NCI-H82 treated with DMSO at 0.1 percent for 48 hours (cell line): ENCODE results near the gene ATG12.
"Not testable (repeated sequence)": the region's sequence is repeated elsewhere in the genome, so short reads cannot be mapped to it uniquely, and the experiment has no call there.

Experiments
- DNase-seq: peaks from one replicate; lab custom pipeline; 2025; ENCODE audit not compliant: unreplicated experiment; lab: John Stamatoyannopoulos, UW

ATG12 gene

DNA sequence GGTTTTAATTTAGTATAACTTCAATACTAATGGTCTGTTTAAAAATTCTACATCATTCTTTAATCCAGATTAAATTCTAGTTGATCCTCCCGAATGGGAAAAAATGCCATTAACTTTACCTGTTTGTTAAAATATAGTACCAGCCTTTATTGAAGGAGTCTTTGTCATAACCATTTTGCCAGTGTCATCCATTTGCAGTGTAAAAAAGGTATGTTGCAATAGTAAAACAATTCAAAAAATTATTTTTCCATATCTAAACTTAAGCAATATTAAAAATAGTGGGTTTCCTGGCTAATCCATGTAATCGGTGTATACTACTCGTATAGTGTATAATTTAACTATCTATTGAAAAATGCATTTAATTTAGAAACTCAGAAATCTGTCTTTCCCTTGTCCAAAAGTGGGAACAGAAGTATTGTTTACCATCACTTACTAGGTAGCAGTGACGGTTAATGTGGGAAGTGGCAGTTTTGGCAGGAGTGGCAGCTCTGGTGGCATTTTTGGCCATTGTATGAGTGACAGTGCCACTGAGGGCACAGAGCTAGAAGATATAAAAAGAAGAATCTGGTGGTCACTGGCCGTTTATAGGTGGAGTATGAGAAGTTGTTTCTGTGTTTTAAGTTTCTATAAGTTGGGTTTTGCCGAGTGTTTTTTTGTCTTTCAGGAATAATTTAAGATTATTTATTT lies 2.2 kb upstream of the ATG12 start:
- DNase-seq: no peak

DNA sequence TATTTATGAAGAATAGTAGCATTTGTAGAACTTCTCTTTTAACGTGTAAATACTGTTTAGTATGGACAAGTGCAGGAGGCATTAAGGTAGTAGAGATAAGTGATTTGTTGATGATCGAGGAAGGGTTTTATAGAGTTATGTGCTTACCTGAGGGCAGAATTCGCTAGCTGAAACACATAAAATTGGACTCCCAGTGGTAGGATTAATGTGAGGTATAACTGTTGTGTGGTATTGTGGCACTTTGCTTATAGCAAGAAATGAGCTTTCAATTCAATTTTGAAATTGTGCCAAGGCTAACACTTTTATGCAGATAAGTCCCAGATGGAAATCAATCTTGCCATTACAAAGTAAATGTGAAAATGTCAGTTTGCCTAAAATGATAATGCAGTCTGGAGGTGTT lies 1.6 kb upstream of the ATG12 start:
- no peak for DNase-seq

DNA sequence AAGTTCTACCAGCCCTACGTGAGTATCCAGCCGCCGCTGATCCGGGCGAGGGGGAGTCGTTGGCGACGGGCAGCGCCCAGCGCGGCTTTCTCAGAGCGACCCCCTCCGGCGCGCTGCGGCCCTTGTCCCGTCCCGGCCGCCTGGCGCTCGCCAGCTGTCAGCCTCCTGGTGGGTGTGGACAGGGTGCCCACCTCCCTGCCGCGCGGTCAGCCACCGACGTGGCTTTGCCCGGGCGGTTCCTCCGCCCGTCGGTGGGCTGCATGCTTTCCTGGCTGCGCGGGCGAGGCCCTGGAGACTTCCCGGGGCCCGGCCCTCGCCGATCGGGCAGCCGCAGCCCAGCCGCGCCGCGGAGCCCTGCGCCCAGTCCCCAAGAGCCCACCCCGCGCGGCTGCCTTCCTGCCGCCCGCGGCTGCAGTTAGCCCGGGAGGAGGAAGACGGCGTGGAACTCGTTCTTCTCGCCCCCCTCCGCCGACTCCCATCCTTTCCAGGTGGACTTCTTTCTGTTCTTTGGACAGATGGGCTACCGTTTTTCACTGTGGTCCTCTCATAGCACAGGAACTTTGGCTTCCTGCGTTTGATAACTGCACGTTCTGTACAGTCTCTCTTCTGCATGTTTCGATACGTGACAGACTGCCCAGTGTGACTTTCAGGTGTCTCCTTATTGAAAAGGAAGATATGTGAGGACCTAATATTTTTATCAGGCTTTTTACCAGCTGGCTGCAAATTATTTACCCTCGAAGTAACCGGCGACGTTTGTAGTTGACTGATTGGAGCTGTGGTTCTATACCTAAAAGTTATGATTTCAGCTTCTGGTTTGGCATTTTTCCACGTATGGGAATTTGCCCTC lies 947 bp upstream of the ATG12 start:
- peak; percentile 60 for DNase-seq

DNA sequence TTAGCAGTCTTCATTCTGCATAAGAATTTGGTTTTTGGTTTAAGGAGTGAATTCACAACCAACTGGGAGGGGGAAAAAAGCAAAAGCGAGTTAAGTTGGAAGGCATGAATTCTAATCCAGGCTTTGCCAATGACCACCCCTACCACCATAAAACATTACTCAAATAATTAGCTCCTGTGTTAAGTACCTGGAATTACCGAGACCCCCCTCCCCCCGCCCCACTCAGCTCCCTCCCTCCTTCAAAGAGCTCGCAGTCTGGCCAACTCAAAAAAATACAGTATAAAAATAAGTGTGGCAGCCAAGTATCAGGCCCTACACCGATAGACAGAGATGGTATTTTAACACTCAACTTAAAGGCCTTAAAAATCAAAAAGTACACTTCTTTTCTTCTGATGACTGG lies 492 bp downstream of the ATG12 start:
- no peak for DNase-seq

DNA sequence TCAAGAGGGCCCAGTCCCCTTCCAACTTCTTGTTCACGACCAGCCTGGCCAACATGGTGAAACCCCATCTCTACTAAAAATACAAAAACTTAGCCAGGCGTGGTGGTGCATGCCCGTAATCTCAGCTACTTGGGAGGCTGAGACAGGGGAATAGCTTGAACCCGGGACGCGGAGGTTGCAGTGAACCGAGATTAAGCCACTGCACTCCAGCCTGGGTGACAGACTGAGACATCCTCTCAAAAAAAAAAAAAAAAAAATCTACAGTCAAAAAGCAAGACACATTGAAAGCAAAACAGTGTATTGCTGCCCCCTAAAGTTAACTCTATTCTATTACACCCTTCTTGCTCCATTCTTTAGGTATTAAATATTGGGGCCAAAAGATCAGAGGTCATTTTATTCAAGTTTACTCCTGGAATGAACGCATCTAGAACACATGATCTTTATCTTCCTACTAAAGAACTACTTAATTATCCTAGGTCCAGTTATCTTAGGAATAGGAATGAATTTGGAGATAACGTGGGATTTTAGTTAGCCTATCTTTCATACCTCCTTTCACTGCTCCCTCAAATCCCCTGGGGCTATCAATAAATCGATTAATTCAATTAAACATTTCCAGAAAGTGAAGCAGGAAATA lies 2.4 kb downstream of the ATG12 start:
- DNase-seq: peak; percentile 46

DNA sequence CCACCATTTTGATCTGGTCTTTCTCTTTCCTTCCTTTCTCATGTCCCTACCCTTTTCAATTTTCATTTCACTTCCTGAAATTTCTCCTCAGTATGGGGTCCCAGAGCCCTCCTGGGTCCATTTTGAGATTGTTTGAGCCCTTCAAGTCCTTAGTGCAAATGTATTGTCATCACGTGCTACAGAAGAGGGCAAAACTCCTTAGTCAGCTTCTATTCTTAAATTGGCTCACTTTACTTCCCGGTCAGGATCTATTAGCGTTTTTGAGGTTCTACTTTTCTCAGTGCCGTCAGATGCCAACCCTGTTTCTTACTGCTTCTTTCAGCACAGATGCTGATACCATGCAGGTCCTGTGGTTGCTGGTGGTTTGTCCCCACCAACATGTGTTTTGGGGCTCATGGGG lies 5.9 kb downstream of the ATG12 start:
- no peak for DNase-seq

DNA sequence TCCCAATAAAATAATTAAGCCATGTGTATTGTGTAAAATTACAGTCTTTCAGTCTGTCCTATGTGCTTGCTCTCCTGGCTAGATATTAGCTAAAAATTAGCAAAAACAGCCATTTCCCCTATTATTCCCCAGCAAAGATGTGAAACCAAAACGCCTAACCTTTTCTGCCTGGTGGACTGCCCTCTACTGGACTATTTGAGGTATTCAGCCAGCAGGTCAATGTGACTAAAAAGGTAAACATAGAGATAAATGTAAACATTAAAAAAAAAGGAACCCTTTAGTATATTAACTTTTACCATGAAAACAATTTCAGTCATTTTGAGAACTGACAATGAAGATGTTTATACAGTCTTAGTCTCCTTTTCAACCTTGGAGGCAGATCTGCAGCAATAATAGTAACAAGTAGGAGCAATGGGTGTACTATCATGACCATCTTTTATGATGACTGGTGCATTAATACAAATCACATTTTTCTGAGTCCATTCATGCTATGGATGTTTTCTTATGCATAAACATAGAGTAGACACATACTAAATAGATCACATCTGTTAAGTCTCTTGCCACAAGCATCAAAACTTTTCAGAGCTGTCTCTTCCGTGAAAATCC lies 10.1 kb downstream of the ATG12 start:
- DNase-seq: no peak

DNA sequence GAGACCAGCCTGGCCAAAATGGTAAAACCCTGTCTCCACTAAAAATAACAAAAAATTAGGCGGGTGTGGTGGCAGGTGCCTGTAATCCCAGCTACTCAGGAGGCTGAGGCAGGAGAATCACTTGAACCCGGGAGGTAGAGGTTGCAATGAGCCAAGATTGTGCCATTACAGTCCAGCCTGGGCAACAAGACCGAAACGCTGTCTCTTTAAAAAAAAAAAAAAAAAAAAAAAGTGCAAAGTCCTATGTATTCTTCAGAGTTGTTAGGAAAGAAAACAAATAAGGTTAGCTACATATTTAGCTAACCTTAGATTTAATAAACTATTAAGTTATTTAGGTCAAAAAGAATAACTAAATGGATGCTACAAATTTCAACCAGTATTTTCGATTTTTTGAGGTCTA lies 11.5 kb downstream of the ATG12 start:
- DNase-seq: no peak

DNA sequence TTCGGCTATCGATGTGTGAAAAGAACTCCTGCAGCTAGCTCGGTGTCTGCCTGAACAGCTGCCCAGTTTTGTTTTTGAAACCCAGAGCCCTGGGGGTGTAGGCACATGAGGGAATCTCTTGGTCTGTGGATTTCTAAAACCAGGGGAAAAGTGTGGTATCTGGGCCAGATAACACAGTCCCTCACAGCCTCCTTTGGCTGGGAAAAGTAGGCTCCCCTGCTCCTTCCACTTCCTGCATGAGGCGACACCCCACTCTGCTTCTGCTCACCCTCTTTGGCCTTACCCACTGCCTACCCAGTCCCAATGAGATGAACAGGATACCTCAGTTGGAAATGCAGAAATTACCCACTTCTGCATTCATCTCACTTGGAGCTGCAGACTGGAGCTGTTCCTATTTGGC lies 15.4 kb downstream of the ATG12 start:
- no peak for DNase-seq

DNA sequence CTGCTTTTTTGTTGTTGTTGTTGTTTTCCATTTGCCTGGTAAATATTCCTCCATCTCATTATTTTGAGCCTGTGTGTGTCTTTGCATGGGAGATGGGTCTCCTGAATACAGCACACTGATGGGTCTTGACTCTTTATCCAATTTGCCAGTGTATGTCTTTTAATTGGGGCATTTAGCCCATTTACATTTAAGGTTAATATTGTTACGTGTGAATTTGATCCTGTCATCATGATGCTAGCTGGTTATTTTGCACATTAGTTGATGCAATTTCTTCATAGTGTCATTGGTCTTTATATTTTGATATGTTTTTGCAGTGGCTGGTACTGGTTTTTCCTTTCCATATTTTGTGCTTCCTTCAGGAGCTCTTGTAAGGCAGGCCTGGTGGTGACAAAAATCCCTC lies 16.4 kb downstream of the ATG12 start:
- not testable (repeated sequence) for DNase-seq

DNA sequence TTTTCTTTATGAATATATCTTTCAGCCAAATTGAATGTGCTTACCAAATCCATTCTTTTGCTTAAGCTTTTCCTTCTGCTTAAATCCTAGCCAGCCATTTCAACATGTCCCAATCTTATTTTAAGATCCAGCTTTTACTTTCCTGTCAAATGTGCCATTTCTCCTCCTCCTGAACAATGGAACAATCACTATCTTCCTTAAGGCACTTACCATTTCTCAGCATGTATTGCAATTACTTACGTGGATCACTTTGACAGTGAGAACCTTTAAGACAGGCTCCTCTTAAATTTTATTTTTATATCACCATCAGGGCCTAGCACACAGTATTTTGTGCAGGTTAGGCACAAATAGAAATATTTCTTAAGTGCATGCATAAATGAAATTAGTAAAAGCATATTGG lies 20.5 kb downstream of the ATG12 start:
- no peak for DNase-seq

DNA sequence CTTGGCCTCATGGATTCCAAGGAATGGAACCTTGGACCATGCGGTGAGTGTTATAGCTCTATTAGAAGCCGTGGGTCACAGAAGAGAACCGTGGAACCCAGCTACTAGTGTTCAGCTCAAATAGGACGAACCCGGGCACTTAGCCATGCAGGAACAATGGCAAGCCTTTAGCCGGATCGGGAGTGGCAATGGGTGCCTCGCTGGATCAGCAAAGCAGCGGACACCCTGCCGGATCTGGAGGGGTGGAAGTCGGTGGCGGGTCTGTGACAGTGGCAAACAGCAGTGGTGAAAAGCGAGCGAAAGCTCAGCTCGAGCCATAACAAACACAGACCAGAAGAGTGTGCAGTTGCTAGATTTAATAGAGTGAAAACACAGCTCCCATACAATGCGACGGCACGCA lies 22.5 kb downstream of the ATG12 start:
- no peak for DNase-seq

DNA sequence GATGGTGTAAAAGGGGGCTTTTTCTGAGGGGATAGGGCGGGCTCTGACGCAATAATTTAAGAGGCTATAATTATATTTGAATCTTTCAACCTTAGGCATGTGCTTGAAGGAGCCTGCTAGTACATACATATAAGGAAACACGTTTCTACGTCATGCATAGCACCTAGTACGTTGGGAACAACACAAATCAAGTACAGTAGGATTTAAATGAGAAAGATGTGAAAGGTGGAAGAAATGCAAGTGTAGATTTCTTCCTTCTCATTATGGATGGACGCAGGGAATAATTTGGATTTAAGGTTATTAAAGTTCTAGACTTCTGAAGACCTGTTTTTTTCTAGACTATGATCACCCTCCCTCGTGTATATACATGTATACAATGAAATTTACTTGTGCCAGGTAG lies 24.0 kb downstream of the ATG12 start:
- DNase-seq: no peak

DNA sequence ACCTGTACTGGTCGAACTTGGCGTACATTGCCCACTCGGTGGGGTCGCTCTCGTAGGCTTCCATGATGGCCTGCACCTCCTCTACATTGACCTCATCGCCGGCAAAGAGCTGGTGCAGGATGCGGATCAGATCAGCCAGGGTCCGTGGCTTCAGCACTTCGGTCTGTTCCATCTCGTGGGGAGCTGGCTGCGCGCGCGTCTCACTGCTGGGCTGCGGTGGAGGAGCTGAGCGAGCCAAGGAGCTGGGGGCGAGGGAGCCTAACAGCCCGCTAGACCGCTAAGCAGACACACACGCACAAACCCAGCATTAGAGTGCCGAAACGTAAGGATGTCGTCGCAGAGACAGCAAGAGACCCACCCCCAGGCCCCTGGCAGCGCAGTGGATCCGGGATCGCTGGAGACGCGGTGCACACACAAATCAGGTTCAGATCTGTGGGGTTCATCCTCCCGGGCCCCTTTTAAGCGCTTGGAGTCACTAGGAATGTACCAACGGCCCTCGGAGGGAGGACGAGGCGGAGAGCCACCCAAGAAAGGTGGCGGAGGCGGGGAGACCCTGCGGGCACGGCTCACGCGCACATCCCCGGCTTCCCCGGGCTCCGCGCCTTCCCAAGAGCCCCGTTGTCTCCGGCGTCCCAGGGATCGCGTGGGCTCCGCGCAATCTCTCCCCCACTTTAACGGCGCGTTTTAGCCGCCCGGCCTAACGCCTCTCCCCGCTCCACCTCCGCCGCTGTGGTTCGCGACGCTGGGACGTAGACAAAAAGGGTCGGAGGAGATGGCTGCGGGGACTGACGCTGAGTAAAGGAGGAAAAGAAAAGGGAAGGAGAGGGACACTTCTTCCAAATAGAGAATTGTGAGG lies 24.9 kb downstream of the ATG12 start, which contains the start of gene CDO1:
CDO1 (minus strand) TSS at position 434 of the 856 bp plus-strand sequence; CDS start at position 172, 262 bp downstream.
- DNase-seq: peak; percentile 6

DNA sequence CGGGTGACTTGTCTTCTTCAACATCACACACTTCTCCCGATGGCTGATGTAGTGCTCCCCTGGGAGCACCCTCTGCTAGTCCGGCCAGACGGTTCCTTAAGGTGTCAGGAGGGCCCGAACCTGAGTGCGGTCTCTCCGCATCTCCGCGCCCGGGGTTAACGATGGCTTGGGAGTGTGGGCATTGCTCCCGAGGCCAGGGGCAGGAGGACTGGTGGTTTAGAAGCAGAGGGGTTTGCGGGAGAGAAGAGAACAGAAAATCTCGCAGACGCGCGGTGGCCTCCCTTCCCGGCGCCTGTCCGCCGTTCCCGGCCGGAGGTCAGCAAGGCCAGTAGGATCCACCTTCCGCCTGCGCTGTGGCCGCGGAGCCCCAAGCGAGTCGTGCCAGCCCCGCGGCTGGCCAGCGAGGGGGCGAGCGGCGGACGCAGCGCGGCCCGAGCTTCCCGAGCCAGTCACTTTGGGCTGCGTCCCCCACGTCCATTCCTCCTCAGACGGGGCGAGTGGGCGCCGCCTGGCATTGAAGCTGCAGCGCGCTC lies 25.6 kb downstream of the ATG12 start:
- no peak for DNase-seq

DNA sequence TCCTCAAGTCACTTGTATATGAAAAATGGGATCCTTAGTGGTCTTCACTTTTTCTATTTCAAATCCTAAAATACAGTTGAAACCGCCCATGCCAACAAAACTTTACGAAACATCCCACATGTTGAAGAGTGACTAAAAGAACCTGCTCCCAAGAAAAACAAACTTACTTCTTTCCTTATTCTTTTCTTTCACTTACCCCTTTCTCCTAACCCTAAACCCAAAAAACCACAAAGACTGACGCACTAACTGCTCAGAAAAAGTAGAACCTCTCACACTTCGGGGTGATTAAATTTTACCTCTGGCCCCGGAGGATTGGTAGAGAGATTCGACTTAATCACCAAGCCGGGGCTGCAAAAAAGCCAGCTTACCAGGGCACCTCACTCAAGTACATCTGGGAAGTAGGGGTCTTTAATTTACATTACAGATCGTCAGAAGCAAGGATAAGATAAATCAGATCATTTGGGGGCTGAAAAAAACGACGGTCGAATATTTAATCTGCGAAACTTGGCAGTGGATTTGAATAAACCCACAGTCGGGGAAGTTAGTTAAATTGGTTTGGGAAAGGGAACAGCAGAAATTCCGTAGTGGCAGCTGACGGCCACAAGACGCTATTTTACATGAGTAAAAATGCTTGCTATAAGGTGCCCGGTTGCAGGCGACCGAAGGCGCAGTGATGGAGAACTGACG lies 26.2 kb downstream of the ATG12 start:
- DNase-seq: no peak

DNA sequence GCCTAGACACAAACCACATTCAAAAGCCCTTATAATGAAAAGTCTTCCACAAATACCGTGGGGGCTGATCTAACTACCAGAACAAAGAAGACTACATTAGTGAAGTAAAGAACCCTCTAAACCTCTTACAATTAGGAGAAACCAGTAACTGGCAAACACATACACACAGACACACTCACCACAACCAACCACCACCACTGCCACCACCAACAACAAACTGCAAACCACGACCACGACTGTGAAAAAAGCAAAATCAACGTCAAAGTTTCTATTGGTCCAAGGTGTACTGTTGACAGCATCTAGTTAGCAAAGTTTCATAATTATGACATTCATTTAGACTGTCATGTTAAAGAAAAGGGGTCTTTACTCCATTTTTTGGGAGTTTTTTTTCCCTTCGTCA lies 27.6 kb downstream of the ATG12 start:
- DNase-seq: no peak

DNA sequence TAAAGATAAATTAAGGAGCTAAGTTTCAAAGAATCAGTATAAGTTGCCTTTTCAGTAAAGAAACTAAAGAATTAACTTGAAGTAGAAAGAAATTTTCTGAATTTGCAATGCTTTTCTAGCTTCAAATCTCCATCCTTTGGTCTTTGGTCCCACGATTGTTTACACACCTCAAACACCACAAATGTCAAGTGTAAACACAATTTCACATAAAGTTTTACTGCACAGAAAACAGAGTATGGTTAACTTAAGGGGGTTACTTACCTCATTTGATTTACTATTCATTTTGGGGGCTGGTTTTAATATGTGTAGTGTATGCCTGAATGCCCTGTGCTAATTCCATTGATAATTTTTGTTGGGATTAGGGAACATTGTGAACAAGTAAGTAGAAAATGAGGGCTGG lies 29.0 kb downstream of the ATG12 start:
- DNase-seq: no peak

DNA sequence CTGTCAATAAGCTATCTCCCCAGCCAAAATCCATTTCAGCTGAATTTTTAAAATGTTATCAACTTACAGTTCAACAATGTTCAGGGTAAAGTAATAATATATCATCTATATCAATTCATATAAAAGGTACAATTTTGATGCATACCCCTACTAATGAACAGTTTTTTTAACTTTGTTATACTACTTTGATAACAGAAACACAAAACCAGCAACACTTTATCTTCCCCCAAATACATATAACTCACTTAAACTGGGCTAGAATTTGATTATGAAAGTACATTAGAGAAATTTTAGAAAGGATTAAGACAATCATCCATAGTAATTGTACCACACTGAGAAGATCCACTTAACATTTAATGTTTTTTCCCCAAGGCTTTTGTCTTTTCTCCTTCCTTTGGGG lies 30.0 kb downstream of the ATG12 start:
- no peak for DNase-seq

DNA sequence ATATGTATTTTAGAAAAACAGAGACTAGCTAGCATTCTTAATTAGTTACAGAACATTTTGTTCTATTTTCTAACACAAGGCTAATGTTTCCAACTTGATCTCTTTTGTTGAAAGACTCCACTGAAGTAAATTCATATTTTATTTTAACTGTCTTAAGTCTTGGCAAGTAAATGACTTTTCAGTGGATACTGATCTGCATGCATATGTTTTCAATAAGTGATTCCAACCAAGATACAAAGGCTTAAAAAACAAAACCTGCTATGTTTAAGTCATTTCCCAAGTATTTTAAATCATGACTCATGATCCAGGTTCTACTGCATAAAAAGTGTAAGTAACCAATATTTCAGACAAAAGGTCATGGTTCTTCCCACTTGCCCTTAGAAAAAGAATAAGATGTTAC lies 30.6 kb downstream of the ATG12 start:
- no peak for DNase-seq
